ENCODE data around the gene RGS7. TPM values are rescaled to one million over a fixed set of nuclear protein-coding genes. Genes with fewer than 3 reads are reported as not detected.

RGS7 gene
- total and polyA plus RNA-seq, 2 experiments from 2014 or later, result 0.22 to 0.73 TPM

DNA sequence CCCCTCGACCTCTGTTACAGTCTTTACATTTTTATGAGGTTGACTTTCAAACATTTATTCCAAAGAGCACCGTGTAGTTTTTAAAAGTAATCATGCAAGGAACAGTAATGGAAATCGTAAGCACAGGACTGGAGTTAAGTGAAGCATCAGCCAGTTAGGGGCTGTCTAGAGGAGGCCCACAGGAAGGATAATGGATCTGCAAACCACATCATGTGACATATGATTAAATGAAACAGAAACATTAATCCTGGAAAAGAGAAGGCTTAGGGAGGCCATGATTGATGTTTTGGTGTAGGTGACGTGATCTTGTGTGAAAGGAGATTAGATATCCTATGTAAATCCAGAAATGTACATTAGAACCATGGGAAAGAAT is 25.0 kb downstream of the RGS7 start:
- TF ChIP-seq CTCF (IDR thresholded peaks at IDR 0.05; ENCODE audit: poor library complexity) (no peak), EZH2phosphoT487 (IDR thresholded peaks at IDR 0.05; ENCODE audit: low read depth, severe bottlenecking, unreplicated experiment) (no peak), EZH2 (IDR thresholded peaks at IDR 0.05; ENCODE audit: borderline replicate concordance) (no peak)
- no peaks in the 10 kb centered on the region for H3K36me3 ChIP-seq (replicated peaks; ENCODE audit: insufficient read depth, low read depth)
- no peaks in the 10 kb centered on the region for H3K27me3 ChIP-seq
- no peak overlapping the region for H2AFZ ChIP-seq
- H3K27ac ChIP-seq, result no peak overlapping the region
- no peaks in the 10 kb centered on the region for H3K4me1 ChIP-seq (ENCODE audit: insufficient read depth)
- no peaks in the 10 kb centered on the region for H3K9me2 ChIP-seq (replicated peaks; ENCODE audit: insufficient read depth)
- H3K9me3 ChIP-seq (ENCODE audit: low read depth), result no peaks in the 10 kb centered on the region
- no peaks in the 10 kb centered on the region for H3K79me2 ChIP-seq
- DNase-seq (ENCODE audit: low spot score), result no peak
- WGBS (ENCODE audit: low lambda C conversion rate, missing lambda C conversion rate), result 64% methylated on average over 4 of the region's 4 CpGs
- H3K4me3 ChIP-seq, result no peak overlapping the region
- H4K20me1 ChIP-seq (ENCODE audit: insufficient read depth, poor library complexity, severe bottlenecking), result no peaks in the 10 kb centered on the region
- H3K4me2 ChIP-seq, result no peak overlapping the region

DNA sequence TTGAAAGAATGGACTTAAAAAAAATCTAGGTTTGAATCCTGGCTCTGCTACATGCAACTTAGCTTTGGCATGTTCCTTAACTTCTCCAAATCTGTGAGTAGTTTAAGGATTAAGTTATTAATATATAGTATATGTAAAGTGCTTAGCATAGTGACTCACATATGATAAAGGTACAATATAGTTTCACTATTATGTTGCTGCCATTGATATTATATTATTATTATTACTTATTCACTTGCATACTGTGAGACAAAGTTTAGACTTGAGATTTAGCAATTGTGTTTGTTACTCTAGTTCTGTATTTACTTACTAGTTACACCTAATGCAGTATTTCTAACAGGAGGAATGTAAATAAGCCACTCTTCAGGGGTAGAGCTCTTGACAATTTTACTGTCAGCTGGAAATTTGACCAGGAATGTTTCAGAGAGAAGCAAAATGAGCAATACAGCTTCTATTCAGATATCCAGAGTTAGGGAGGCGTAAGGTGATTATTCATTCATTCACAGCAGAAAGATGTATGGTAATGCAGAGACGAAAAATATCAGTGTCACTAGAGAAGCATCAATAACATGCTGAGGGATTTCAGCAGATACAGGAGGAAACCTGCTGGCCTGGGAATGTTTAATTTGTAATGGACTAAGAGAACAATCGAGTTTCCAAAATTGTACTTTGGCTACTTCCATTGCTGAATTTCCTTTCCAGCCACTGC is 25.5 kb downstream of the RGS7 start:
- Histone ChIP-seq H3K79me2 (no peaks in the 10 kb centered on the region), H3K4me3 (no peak overlapping the region), H3K4me1 (ENCODE audit: insufficient read depth) (no peaks in the 10 kb centered on the region), H3K9me3 (ENCODE audit: low read depth) (no peaks in the 10 kb centered on the region), H3K9me2 (replicated peaks; ENCODE audit: insufficient read depth) (no peaks in the 10 kb centered on the region), H4K20me1 (ENCODE audit: insufficient read depth, poor library complexity, severe bottlenecking) (no peaks in the 10 kb centered on the region), H3K27ac (no peak overlapping the region), H2AFZ (no peak overlapping the region), H3K4me2 (no peak overlapping the region), H3K36me3 (replicated peaks; ENCODE audit: insufficient read depth, low read depth) (no peaks in the 10 kb centered on the region), H3K27me3 (no peaks in the 10 kb centered on the region)
- no peak for DNase-seq (ENCODE audit: low spot score)
- 86% methylated on average over 3 of the region's 3 CpGs for WGBS (ENCODE audit: low lambda C conversion rate, missing lambda C conversion rate)
- TF ChIP-seq EZH2 (IDR thresholded peaks at IDR 0.05; ENCODE audit: borderline replicate concordance), result no peak
- no peak for TF ChIP-seq EZH2phosphoT487 (IDR thresholded peaks at IDR 0.05; ENCODE audit: low read depth, severe bottlenecking, unreplicated experiment)
- no peak for TF ChIP-seq CTCF (IDR thresholded peaks at IDR 0.05; ENCODE audit: poor library complexity)

DNA sequence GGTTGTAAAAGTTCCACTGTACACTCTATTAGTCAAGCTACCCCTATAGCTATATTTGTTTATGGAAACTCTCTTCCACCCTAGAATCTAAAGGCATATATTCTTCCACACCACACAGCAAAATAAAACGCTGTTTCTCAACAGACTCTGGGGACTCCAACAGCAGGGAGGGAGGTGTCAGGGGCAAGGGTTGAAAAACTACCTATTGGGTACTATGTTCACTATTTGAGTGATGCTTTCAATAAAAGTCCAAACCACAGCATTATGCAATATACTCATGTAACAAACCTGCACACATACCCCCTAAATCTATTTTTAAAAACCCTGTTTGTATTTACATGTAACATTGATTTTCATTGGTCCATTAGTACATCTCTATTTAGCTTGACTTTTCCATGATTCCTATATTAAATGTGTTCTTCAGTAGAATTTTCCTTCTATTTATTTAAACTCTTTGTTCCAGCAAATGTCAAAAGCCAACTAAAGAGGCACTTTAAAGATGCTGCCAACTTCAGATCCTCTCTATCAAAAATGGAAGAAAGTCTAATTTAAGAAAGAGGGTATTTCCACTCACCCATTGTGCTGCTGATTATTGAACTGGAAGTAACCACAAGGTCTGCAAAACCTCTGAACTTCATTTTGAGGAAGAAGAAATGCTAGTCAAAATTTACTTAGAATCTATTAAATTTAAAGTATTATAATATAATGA is 26.2 kb downstream of the RGS7 start:
- DNase-seq (ENCODE audit: low spot score), result no peak
- Histone ChIP-seq H3K9me3 (ENCODE audit: low read depth) (no peaks in the 10 kb centered on the region), H3K4me3 (no peak overlapping the region), H3K4me1 (ENCODE audit: insufficient read depth) (no peaks in the 10 kb centered on the region), H3K79me2 (no peaks in the 10 kb centered on the region), H3K27me3 (no peaks in the 10 kb centered on the region), H3K9me2 (replicated peaks; ENCODE audit: insufficient read depth) (no peaks in the 10 kb centered on the region), H4K20me1 (ENCODE audit: insufficient read depth, poor library complexity, severe bottlenecking) (no peaks in the 10 kb centered on the region), H3K4me2 (no peak overlapping the region), H3K27ac (no peak overlapping the region), H2AFZ (no peak overlapping the region), H3K36me3 (replicated peaks; ENCODE audit: insufficient read depth, low read depth) (no peaks in the 10 kb centered on the region)
- TF ChIP-seq CTCF (IDR thresholded peaks at IDR 0.05; ENCODE audit: poor library complexity), result no peak
- no peak for TF ChIP-seq EZH2phosphoT487 (IDR thresholded peaks at IDR 0.05; ENCODE audit: low read depth, severe bottlenecking, unreplicated experiment)
- no peak for TF ChIP-seq EZH2 (IDR thresholded peaks at IDR 0.05; ENCODE audit: borderline replicate concordance)
- 73% methylated on average over 1 of the region's 1 CpG for WGBS (ENCODE audit: low lambda C conversion rate, missing lambda C conversion rate)

Data from hepatocyte (in vitro differentiated cells).